ENCODE measurements around the gene SRP9. TPM values are rescaled to one million over a fixed set of nuclear protein-coding genes. Genes with fewer than 3 reads are reported as not detected.

Gene SRP9
- total and polyA plus RNA-seq, 10 of the 15 experiments (the other 5 are each of a cell fraction or from before 2014, with no cell fraction given), result 248 to 1,200 (median 514) TPM

- no peaks in the 10 kb centered on the region for H4K20me1 ChIP-seq (ENCODE audit: control insufficient read depth, insufficient read depth)
- ATAC-seq (no peak; the same call in 2 of the 3 replicates), DNase-seq (ENCODE audit: low read depth, low spot score) (no peak), FAIRE-seq (no peak)
- no peaks in the 10 kb centered on the region for H3K27me3 ChIP-seq (replicated peaks in 1 of 2; ENCODE audit: control insufficient read depth in 2 of 2, insufficient read depth in 2 of 2, low read length in 1 of 2)
- no peak overlapping the region for H3K4me2 ChIP-seq (ENCODE audit: control insufficient read depth, insufficient read depth)
- TF ChIP-seq MXI1 (IDR thresholded peaks at IDR 0.05; ENCODE audit: low read depth, low read length) (no peak), HDAC2 (IDR thresholded peaks at IDR 0.05) (no peak), HSF1 (IDR thresholded peaks at IDR 0.05; ENCODE audit: low read depth, low read length) (no peak), BMI1 (IDR thresholded peaks at IDR 0.05; ENCODE audit: borderline replicate concordance) (no peak), SPI1 (IDR thresholded peaks at IDR 0.05; ENCODE audit: borderline replicate concordance, insufficient read depth, low read depth, low read length) (no peak), ZNF24 (IDR thresholded peaks at IDR 0.05) (no peak)
- no peaks in the 10 kb centered on the region for H3K79me2 ChIP-seq (ENCODE audit: control insufficient read depth, insufficient read depth, low read length)
- no peaks in the 10 kb centered on the region for H3K4me1 ChIP-seq (ENCODE audit: control insufficient read depth, insufficient read depth, low read length)
- in situ Hi-C loops (cut with MboI), result no loop called here
- POLR2A ChIA-PET, result no interaction called here
- no peak overlapping the region for H3K9ac ChIP-seq (ENCODE audit: control insufficient read depth, insufficient read depth, low read length)
- intact Hi-C loops (cut with micrococcal nuclease; ENCODE audit: unreplicated experiment), result no loop called here
- no peak overlapping the region for H3K27ac ChIP-seq (ENCODE audit: control insufficient read depth, insufficient read depth)
- no peaks in the 10 kb centered on the region for H3K36me3 ChIP-seq (ENCODE audit: control insufficient read depth in 2 of 2, insufficient read depth in 2 of 2, low read length in 1 of 2)
- RAD21 ChIA-PET (ENCODE audit: unreplicated experiment), result interaction anchor here (0.5 kb wide), 1 partner anchor 90 kb away, joined by 3 read pairs; no protein-coding TSS in a partner anchor
- H3K9me3 ChIP-seq (replicated peaks; ENCODE audit: control insufficient read depth, insufficient read depth, low read length), result no peaks in the 10 kb centered on the region
- no peak overlapping the region for H3K4me3 ChIP-seq
- CTCF ChIA-PET, result interaction anchor here (0.9 to 1.1 kb wide), 2 partner anchors 35 to 40 kb away, joined by 3 to 4 read pairs; partner anchors contain the start of gene SRP9
- 46% methylated on average over 8 of the region's 8 CpGs for WGBS (ENCODE audit: insufficient coverage, insufficient replicate concordance, low lambda C conversion rate, missing lambda C conversion rate)
- BruUV-seq (replicated peaks), result no TSS peak
- no peak overlapping the region for H2AFZ ChIP-seq (ENCODE audit: control insufficient read depth, low read depth, low read length)
- SMC1A ChIA-PET (ENCODE audit: uncharacterized antibody, unreplicated experiment), result interaction anchor here (0.7 kb wide), 1 partner anchor 1221 kb away, joined by 3 read pairs; no protein-coding TSS in a partner anchor
These were observed 40.0 kb downstream of the SRP9 start for GRCh38 chr1:225817611-225818061.

GRCh38 chr1:225818229-225818628 is 40.6 kb downstream of the SRP9 start:
- H3K4me2 ChIP-seq (ENCODE audit: control insufficient read depth, insufficient read depth), result no peak overlapping the region
- no peak overlapping the region for H3K27ac ChIP-seq (ENCODE audit: control insufficient read depth, insufficient read depth)
- ChIA-PET SMC1A (ENCODE audit: uncharacterized antibody, unreplicated experiment) (interaction anchor here (0.7 kb wide), 1 partner anchor 1222 kb away, joined by 3 read pairs; no protein-coding TSS in a partner anchor), POLR2A (no interaction called here), RAD21 (ENCODE audit: unreplicated experiment) (no interaction called here), CTCF (interaction anchor here (0.9 to 1.1 kb wide), 2 partner anchors 34 to 41 kb away, joined by 3 to 4 read pairs; partner anchors contain the start of gene SRP9)
- H3K9ac ChIP-seq (ENCODE audit: control insufficient read depth, insufficient read depth, low read length), result no peak overlapping the region
- FAIRE-seq, result no peak
- H3K4me1 ChIP-seq (ENCODE audit: control insufficient read depth, insufficient read depth, low read length), result no peaks in the 10 kb centered on the region
- no TSS peak for BruUV-seq (replicated peaks)
- no peaks in the 10 kb centered on the region for H3K9me3 ChIP-seq (replicated peaks; ENCODE audit: control insufficient read depth, insufficient read depth, low read length)
- H3K4me3 ChIP-seq, result no peak overlapping the region
- no peaks in the 10 kb centered on the region for H4K20me1 ChIP-seq (ENCODE audit: control insufficient read depth, insufficient read depth)
- no peak for ATAC-seq
- DNase-seq (ENCODE audit: low read depth, low spot score), result no peak
- H2AFZ ChIP-seq (ENCODE audit: control insufficient read depth, low read depth, low read length), result no peak overlapping the region
- in situ Hi-C loops (cut with MboI), result no loop called here
- H3K27me3 ChIP-seq (replicated peaks in 1 of 2; ENCODE audit: control insufficient read depth in 2 of 2, insufficient read depth in 2 of 2, low read length in 1 of 2), result no peaks in the 10 kb centered on the region
- intact Hi-C loops (cut with micrococcal nuclease; ENCODE audit: unreplicated experiment), result no loop called here
- WGBS (ENCODE audit: insufficient coverage, insufficient replicate concordance, low lambda C conversion rate, missing lambda C conversion rate), result 91% methylated on average over 7 of the region's 7 CpGs
- no peaks in the 10 kb centered on the region for H3K36me3 ChIP-seq (ENCODE audit: control insufficient read depth in 2 of 2, insufficient read depth in 2 of 2, low read length in 1 of 2)
- H3K79me2 ChIP-seq (ENCODE audit: control insufficient read depth, insufficient read depth, low read length), result no peaks in the 10 kb centered on the region
- no peak for TF ChIP-seq MTA2 (IDR thresholded peaks at IDR 0.05; ENCODE audit: low read depth)
- no peak for TF ChIP-seq SMAD5 (IDR thresholded peaks at IDR 0.05; ENCODE audit: low read depth)
- no peak for TF ChIP-seq RBBP5 (conservative IDR thresholded peaks at IDR 0.05)
- TF ChIP-seq EP300 (IDR thresholded peaks at IDR 0.05; ENCODE audit: borderline replicate concordance in 1 of 2, control insufficient read depth in 1 of 2, low read depth in 2 of 2, low read length in 2 of 2), result no peak
- no peak for TF ChIP-seq SMARCA5 (IDR thresholded peaks at IDR 0.05)
- no peak for TF ChIP-seq FOXK2 (IDR thresholded peaks at IDR 0.05)
- no peak for TF ChIP-seq SRF (IDR thresholded peaks at IDR 0.05; ENCODE audit: low read depth in 2 of 2, low read length in 2 of 2)
- TF ChIP-seq MEF2A (IDR thresholded peaks at IDR 0.05; ENCODE audit: insufficient read depth, low read depth, low read length), result no peak
- TF ChIP-seq ESRRA (IDR thresholded peaks at IDR 0.05; ENCODE audit: low read length), result no peak
- TF ChIP-seq ZSCAN29 (IDR thresholded peaks at IDR 0.05), result no peak
- TF ChIP-seq PKNOX1 (IDR thresholded peaks at IDR 0.05), result no peak
- no peak for TF ChIP-seq ZNF24 (IDR thresholded peaks at IDR 0.05)
- TF ChIP-seq CBFB (IDR thresholded peaks at IDR 0.05; ENCODE audit: low read depth), result no peak
